Pulmonary artery endothelial cell (primary cell): Measurements from ENCODE around the gene MRPS18C. TPM values are rescaled to one million over a fixed set of nuclear protein-coding genes. Genes with fewer than 3 reads are reported as not detected.
A peak's percentile ranks its signal among the peaks of the same experiment; 100 is the strongest.

Experiments
- DNase-seq: peaks from one replicate; pipeline ENCODE4 v3.0.0-alpha.2; 2011; ENCODE audit warnings: low read depth, low spot score
- total RNA-seq: library from RNA; depleted of rRNA; stranded (reverse); fragments of >200 nt; gene quantifications from 2 replicates; pipeline ENCODE4 v1.2.3, GENCODE V29; 2014

The MRPS18C gene
- total RNA-seq: 24.2 and 29.2 TPM in 2 replicates

- peak; percentile 95 for DNase-seq
Observed at GRCh38 chr4:83455281-83456183, at the start of gene MRPS18C, which contains the start of gene HELQ. Gene MRPS18C, plus strand, starts transcription at chr4:83456058. Its CDS starts 20 bp downstream, at chr4:83456078. Gene HELQ, minus strand, starts transcription at chr4:83455823. Its CDS starts 130 bp downstream, at chr4:83455693.

- DNase-seq: no peak
Observed at GRCh38 chr4:83408908-83409307, 47.0 kb upstream of the MRPS18C start.

- no peak for DNase-seq
Observed at GRCh38 chr4:83413676-83414075, 42.2 kb upstream of the MRPS18C start.

- no peak for DNase-seq
Observed at GRCh38 chr4:83417566-83417965, 38.3 kb upstream of the MRPS18C start.

- DNase-seq: no peak
Observed at GRCh38 chr4:83418211-83418610, 37.6 kb upstream of the MRPS18C start.

GRCh38 chr4:83431200-83431599 is 24.7 kb upstream of the MRPS18C start:
- no peak for DNase-seq

- no peak for DNase-seq
Observed at GRCh38 chr4:83436680-83437079, 19.2 kb upstream of the MRPS18C start.

GRCh38 chr4:83438719-83439118 is 17.1 kb upstream of the MRPS18C start:
- DNase-seq: no peak

- DNase-seq: no peak
Observed at GRCh38 chr4:83440148-83440814, 15.6 kb upstream of the MRPS18C start.

GRCh38 chr4:83440899-83441298 is 15.0 kb upstream of the MRPS18C start:
- no peak for DNase-seq

- no peak for DNase-seq
Observed at GRCh38 chr4:83449009-83449408, 6.8 kb upstream of the MRPS18C start.

GRCh38 chr4:83454686-83455085 is 1.2 kb upstream of the MRPS18C start:
- DNase-seq: no peak

GRCh38 chr4:83456184-83456501 is 285 bp downstream of the MRPS18C start:
- DNase-seq: no peak

- DNase-seq: no peak
Observed at GRCh38 chr4:83473423-83473822, 17.6 kb downstream of the MRPS18C start.

- DNase-seq: no peak
Observed at GRCh38 chr4:83473966-83474365, 18.1 kb downstream of the MRPS18C start.

- peak; percentile 64 for DNase-seq
Observed at GRCh38 chr4:83484500-83485461, 28.9 kb downstream of the MRPS18C start, which contains the start of gene ABRAXAS1. Gene ABRAXAS1, minus strand, starts transcription at chr4:83485100. Its CDS starts 28 bp downstream, at chr4:83485072.

- DNase-seq: no peak
Observed at GRCh38 chr4:83486457-83487129, 30.7 kb downstream of the MRPS18C start.

GRCh38 chr4:83489711-83490326 is 34.0 kb downstream of the MRPS18C start:
- no peak for DNase-seq

- peak; percentile 10 for DNase-seq
Observed at GRCh38 chr4:83490876-83491450, 35.1 kb downstream of the MRPS18C start.
